WERI-Rb-1 (cell line): ENCODE data around the gene HARS1.
A peak's percentile ranks its signal among the peaks of the same experiment; 100 is the strongest.
"Not testable (repeated sequence)": the region's sequence is repeated elsewhere in the genome, so short reads cannot be mapped to it uniquely, and the experiment has no call there.

Source experiments
- DNase-seq: peaks from one replicate; pipeline ENCODE4 v3.0.0-alpha.2; 2020
- H3K27ac ChIP-seq: fragments of 250-450 bp; sonication (Bioruptor Pico); 2 replicates; pipeline ENCODE4 v1.5.1; 2020; ENCODE audit warnings: mild to moderate bottlenecking, moderate library complexity
- H3K27me3 ChIP-seq: fragments of 250-450 bp; sonication (Bioruptor Pico); 2 replicates; pipeline ENCODE4 v1.5.1; 2021; ENCODE audit warnings: mild to moderate bottlenecking, low read depth, moderate library complexity; ENCODE audit not compliant: insufficient read depth, severe bottlenecking
- H3K36me3 ChIP-seq: fragments of 250-450 bp; sonication (Bioruptor Pico); 2 replicates; pipeline ENCODE4 v1.5.1; 2020; ENCODE audit warnings: mild to moderate bottlenecking, moderate library complexity
- H3K4me3 ChIP-seq: 2 replicates; pipeline ENCODE4 v1.5.1; 2011; ENCODE audit warnings: low read depth, mild to moderate bottlenecking, control low read depth, low read length
- H3K9me3 ChIP-seq: fragments of 250-450 bp; sonication (Bioruptor Pico); 2 replicates; pipeline ENCODE4 v1.5.1; 2021; ENCODE audit warnings: mild to moderate bottlenecking, moderate library complexity; ENCODE audit not compliant: severe bottlenecking
- CTCF ChIP-seq: IDR thresholded peaks from 2 replicates; pipeline ENCODE4 v1.5.1; 2011; ENCODE audit warnings: low read depth, mild to moderate bottlenecking, control low read depth, inconsistent platforms, low read length

HARS1 gene

GRCh38 chr5:140642718-140643117 lies 48.5 kb downstream of the HARS1 start:
- Histone ChIP-seq H3K4me3 (no peak overlapping the region), H3K9me3 (no peaks in the 10 kb centered on the region), H3K36me3 (peaks cover 49% of the 10 kb centered on the region), H3K27ac (no peak overlapping the region), H3K27me3 (no peaks in the 10 kb centered on the region)
- no peak for TF ChIP-seq CTCF
- no peak for DNase-seq

- Histone ChIP-seq H3K27me3 (no peaks in the 10 kb centered on the region), H3K9me3 (no peaks in the 10 kb centered on the region), H3K36me3 (peaks cover 48% of the 10 kb centered on the region), H3K27ac (no peak overlapping the region), H3K4me3 (no peak overlapping the region)
- no peak for TF ChIP-seq CTCF
- DNase-seq: no peak
Observed at GRCh38 chr5:140641716-140642115, 49.5 kb downstream of the HARS1 start.

- H3K27me3 ChIP-seq: no peaks in the 10 kb centered on the region
- peak within 1 kb of the TSS; percentile 62 for H3K4me3 ChIP-seq
- peak; percentile 72 for TF ChIP-seq CTCF
- DNase-seq: peak; percentile 98
- peak within 1 kb of the TSS; percentile 89 for H3K27ac ChIP-seq
- H3K36me3 ChIP-seq: peaks cover 27% of the 10 kb centered on the region
- no peaks in the 10 kb centered on the region for H3K9me3 ChIP-seq
Observed at GRCh38 chr5:140639148-140639981, 51.8 kb downstream of the HARS1 start, which contains the start of gene TMCO6. Gene TMCO6 (plus strand): TSS chr5:140639451. CDS start chr5:140639528, 77 bp downstream.

GRCh38 chr5:140638898-140639147 lies 52.3 kb downstream of the HARS1 start:
- Histone ChIP-seq H3K36me3 (peaks cover 22% of the 10 kb centered on the region), H3K4me3 (peak overlapping the region; percentile 25), H3K27ac (peak overlapping the region; percentile 33; the same call in 1 of the 2 replicates)
- H3K27me3 ChIP-seq, DNase-seq, H3K9me3 ChIP-seq: not testable (repeated sequence)

- DNase-seq: no peak
- Histone ChIP-seq H3K4me3 (no peak overlapping the region), H3K27ac (no peak overlapping the region), H3K36me3 (peaks cover 12% of the 10 kb centered on the region), H3K9me3 (no peaks in the 10 kb centered on the region), H3K27me3 (no peaks in the 10 kb centered on the region)
- no peak for TF ChIP-seq CTCF
Observed at GRCh38 chr5:140637371-140638100, 53.6 kb downstream of the HARS1 start.
